Skeletal muscle tissue (tissue), 4 donors: ENCODE data around the gene MYL5. TPM values are rescaled to one million over a fixed set of nuclear protein-coding genes. Genes with fewer than 3 reads are reported as not detected.
"Not testable (repeated sequence)": the region's sequence is repeated elsewhere in the genome, so short reads cannot be mapped to it uniquely, and the experiment has no call there.

ENCODE experiments used
- H3K27ac ChIP-seq: one replicate; pipeline ENCODE4 v1.7.0; 2013; ENCODE audit warnings: mild to moderate bottlenecking, low read depth, low read length, inconsistent platforms
- H3K27me3 ChIP-seq, 3 donors: one replicate each; pipeline ENCODE4 v1.7.0; 2013; ENCODE audit warnings: low read length in 3 of 3; ENCODE audit not compliant: control insufficient read depth in 3 of 3, insufficient read depth in 3 of 3
- H3K36me3 ChIP-seq, 3 donors: one replicate each; pipeline ENCODE4 v1.7.0; 2013; ENCODE audit warnings: low read length in 3 of 3; ENCODE audit not compliant: control insufficient read depth in 3 of 3, insufficient read depth in 3 of 3
- H3K4me1 ChIP-seq, 3 donors: one replicate each; pipeline ENCODE4 v1.7.0; 2013; ENCODE audit warnings: low read length in 3 of 3, mild to moderate bottlenecking in 3 of 3; ENCODE audit not compliant: control insufficient read depth in 3 of 3, insufficient read depth in 3 of 3
- H3K4me3 ChIP-seq, 3 donors: one replicate each; pipeline ENCODE4 v1.7.0; 2013; ENCODE audit warnings: low read length in 3 of 3
- H3K9ac ChIP-seq, 3 donors: one replicate each; pipeline ENCODE4 v1.7.0; 2013; ENCODE audit warnings: low read length in 3 of 3, mild to moderate bottlenecking in 3 of 3, moderate library complexity in 2 of 3, low read depth in 1 of 3
- H3K9me3 ChIP-seq, 3 donors: one replicate each; pipeline ENCODE4 v1.7.0; 2013; ENCODE audit warnings: low read length in 3 of 3; ENCODE audit not compliant: control insufficient read depth in 3 of 3
- total RNA-seq: library from RNA; depleted of rRNA; stranded (reverse); fragments of >200 nt; gene quantifications from one replicate; pipeline ENCODE4 v1.2.3, GENCODE V29; 2014
- donor health status: Osteomylitis.

Gene MYL5
- total RNA-seq, 1 donor from 2014 or later: 978 TPM

GRCh38 chr4:685679-686412 is 11.5 kb downstream of the MYL5 start:
- Histone ChIP-seq H3K9ac (no peak overlapping the region), H3K4me3 (no peak overlapping the region), H3K27ac (no peak overlapping the region), H3K27me3 (no peaks in the 10 kb centered on the region), H3K9me3 (no peaks in the 10 kb centered on the region), H3K36me3 (no peaks in the 10 kb centered on the region), H3K4me1 (peaks cover 40 to 42% (median 41%) of the 10 kb centered on the region in 3 donors)

DNA sequence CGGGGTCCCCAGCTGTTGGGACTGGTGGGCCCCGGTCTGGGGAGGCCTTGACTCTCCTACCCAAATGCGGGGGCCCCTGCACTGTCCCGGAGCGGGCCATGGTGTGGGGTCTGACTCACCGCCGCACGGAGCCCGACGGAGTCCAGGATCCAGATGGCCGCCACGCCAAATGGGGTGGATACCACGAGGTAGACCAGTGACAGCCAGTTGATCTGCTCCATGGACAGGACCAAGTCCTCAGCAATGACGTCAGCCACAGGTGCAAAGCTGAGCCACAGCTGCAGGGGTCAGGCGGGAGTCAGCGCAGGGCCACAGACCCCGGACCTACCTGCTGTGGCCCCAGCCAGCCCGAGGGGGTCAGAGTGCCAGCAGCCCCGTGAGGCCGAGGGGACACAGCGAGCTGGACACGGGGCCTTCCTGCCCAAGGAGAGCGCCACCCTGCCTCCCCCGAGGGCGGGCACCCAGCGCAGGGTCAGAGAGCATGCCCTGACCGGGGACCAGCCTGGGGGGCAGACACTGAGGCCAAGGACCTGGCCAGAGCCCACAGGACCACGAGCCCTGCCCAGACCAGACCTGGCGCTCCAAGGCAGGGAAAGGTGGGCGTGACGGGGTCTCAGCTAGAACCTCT is 12.2 kb downstream of the MYL5 start:
- no peaks in the 10 kb centered on the region for H3K9me3 ChIP-seq
- no peaks in the 10 kb centered on the region for H3K36me3 ChIP-seq
- peak overlapping the region in 2 of 3 donors; percentile 6 to 85 for H3K9ac ChIP-seq
- peak overlapping the region; percentile 85 for H3K27ac ChIP-seq
- H3K4me1 ChIP-seq: peaks cover 38 to 40% (median 38%) of the 10 kb centered on the region in 3 donors
- no peaks in the 10 kb centered on the region for H3K27me3 ChIP-seq
- peak overlapping the region in 1 of 3 donors; percentile 69 for H3K4me3 ChIP-seq

GRCh38 chr4:687048-687970 is 13.0 kb downstream of the MYL5 start:
- peak overlapping the region; percentile 61 to 85 (median 79) for H3K9ac ChIP-seq
- peaks cover 38 to 39% (median 38%) of the 10 kb centered on the region in 3 donors for H3K4me1 ChIP-seq
- H3K27me3 ChIP-seq: no peaks in the 10 kb centered on the region
- no peaks in the 10 kb centered on the region for H3K36me3 ChIP-seq
- H3K4me3 ChIP-seq: peak overlapping the region; percentile 67 to 79 (median 69)
- no peaks in the 10 kb centered on the region for H3K9me3 ChIP-seq
- peak overlapping the region; percentile 85 for H3K27ac ChIP-seq

GRCh38 chr4:687971-688853 is 13.9 kb downstream of the MYL5 start:
- H3K4me3 ChIP-seq: peak overlapping the region; percentile 67 to 79 (median 69)
- H3K27me3 ChIP-seq: peaks cover 1 to 5% (median 4%) of the 10 kb centered on the region in 3 donors
- H3K4me1 ChIP-seq: peaks cover 34 to 38% (median 38%) of the 10 kb centered on the region in 3 donors
- H3K9me3 ChIP-seq: no peaks in the 10 kb centered on the region
- no peaks in the 10 kb centered on the region for H3K36me3 ChIP-seq
- peak overlapping the region; percentile 85 for H3K27ac ChIP-seq
- H3K9ac ChIP-seq: peak overlapping the region; percentile 61 to 85 (median 79)

DNA sequence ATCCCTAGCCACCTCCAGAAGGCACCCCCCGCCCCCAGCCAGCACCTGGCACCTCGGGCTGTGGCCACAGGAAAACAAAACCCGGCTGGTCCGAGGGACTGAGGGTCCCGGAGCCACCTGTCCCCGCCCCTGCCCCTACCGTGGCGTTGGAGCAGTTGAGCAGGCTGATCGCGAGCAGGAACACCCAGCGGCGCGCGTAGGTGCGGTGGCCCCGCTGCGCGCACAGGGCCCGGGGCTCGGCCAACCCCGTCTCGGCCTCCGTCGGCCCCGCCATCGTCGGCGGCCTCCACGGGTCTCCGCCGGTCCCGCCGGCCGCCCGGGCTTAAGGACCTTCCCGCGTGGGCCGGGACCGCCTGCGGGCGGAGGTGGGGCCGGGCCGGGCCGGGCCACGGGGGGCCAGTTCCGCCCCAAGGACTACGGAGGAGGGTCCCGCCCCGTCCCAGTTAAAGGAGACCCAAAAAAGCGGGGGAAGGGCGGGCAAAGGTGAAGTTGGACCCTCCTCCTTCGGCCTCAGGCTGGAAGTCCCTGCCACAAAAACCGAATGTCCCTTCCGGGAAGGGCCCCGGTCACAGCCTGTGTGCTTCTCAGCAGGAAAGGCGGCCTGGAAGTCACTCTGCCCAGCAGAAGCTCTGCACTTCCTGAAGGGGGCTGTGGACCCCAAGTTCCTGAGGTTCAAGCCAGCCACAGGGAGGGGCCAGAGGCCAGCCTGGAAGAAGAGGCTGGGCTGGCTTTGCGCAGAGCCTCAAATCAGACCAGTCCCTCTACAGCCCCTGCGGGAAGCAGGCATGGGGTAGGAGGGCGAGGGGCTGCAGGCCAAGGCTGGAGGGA is 14.7 kb downstream of the MYL5 start, which contains the start of gene SLC49A3:
SLC49A3 (minus strand) TSS at position 298 of the 828 bp plus-strand sequence; CDS start at position 274, 24 bp downstream.
- H3K9ac ChIP-seq: peak within 1 kb of the TSS; percentile 61 to 85 (median 79)
- peak within 1 kb of the TSS; percentile 85 for H3K27ac ChIP-seq
- peaks cover 4 to 7% (median 5%) of the 10 kb centered on the region in 3 donors for H3K27me3 ChIP-seq
- peaks cover 27 to 31% (median 31%) of the 10 kb centered on the region in 3 donors for H3K4me1 ChIP-seq
- no peaks in the 10 kb centered on the region for H3K9me3 ChIP-seq
- H3K36me3 ChIP-seq: no peaks in the 10 kb centered on the region
- peak within 1 kb of the TSS; percentile 67 to 79 (median 69) for H3K4me3 ChIP-seq

DNA sequence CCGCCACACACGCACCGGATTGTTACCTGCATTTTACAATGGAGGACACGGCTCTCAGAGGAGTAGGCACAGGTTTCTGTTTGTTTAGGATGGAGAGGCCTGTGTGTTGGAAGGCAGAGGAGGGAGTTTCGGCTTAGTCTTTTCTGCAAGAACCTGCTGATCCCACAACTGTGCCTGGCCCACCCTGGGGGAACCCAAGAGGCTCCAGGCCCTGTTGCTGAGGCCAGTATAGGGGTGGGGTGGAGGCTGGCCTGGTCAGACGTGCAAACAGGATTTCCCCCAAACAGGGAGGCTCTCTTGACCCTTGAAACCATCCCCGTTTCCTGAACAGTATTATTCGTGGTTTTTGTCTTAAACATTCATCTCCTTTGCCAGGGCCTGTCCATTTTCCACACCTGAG is 15.4 kb downstream of the MYL5 start:
- Histone ChIP-seq H3K4me1 (peaks cover 25 to 30% (median 28%) of the 10 kb centered on the region in 3 donors), H3K27ac (peak overlapping the region; percentile 85), H3K36me3 (no peaks in the 10 kb centered on the region), H3K9me3 (no peaks in the 10 kb centered on the region), H3K9ac (peak overlapping the region; percentile 59 to 85 (median 69)), H3K4me3 (peak overlapping the region; percentile 43 to 79 (median 69)), H3K27me3 (peaks cover 4 to 7% (median 5%) of the 10 kb centered on the region in 3 donors)

DNA sequence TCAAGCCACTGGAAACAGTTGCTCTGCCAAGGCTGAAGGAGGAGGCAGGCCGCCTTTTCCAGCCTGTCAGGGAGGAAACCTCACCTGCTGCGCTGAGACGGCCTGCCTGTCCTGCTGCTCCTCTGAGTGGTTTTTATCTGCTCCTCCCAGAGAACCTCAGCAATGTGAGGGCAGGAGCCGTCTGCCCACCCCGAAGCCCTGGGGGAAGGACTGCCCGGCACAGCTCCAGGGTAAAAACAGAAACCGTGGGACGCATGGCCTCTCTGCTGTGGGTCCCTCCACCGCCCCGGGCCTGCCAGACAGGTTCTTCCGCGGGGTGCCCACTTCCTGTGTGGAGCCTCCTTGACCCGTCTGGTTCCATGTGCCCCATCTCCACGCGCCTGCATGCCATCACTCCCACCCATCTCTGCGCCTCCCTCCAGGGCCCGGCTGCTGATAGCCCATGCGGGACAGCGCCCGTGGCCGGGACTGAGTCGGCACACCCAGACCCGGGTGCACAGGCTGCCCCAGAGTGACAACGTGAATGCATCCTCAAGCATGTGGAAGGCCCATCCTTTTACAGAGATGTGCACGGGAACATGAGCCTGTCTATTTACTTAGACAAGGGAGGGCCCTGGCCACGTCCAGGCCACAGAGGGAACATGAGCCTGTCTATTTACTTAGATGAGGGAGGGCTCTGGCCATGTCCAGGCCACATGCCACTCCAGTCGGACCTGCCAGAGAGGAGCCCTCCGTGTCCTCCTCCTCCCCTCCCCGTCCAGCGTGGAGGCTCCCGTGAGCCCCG is 18.6 kb downstream of the MYL5 start:
- Histone ChIP-seq H3K9ac (no peak overlapping the region), H3K4me3 (no peak overlapping the region), H3K27ac (no peak overlapping the region), H3K4me1 (peaks cover 10 to 14% (median 12%) of the 10 kb centered on the region in 3 donors), H3K36me3 (no peaks in the 10 kb centered on the region), H3K9me3 (no peaks in the 10 kb centered on the region), H3K27me3 (peaks cover 7 to 15% (median 15%) of the 10 kb centered on the region in 3 donors)

GRCh38 chr4:694341-694940 is 20.1 kb downstream of the MYL5 start:
- H3K36me3 ChIP-seq, H3K27ac ChIP-seq, H3K4me3 ChIP-seq, H3K4me1 ChIP-seq, H3K9me3 ChIP-seq, H3K9ac ChIP-seq: not testable (repeated sequence)
- H3K27me3 ChIP-seq: peaks cover 7 to 15% (median 15%) of the 10 kb centered on the region in 3 donors
